NCI-H128 (cell line): ENCODE results near the gene GDF11.
"Not testable (repeated sequence)": the region's sequence is repeated elsewhere in the genome, so short reads cannot be mapped to it uniquely, and the experiment has no call there.

Experiments
- DNase-seq: peaks from one replicate; lab custom pipeline; 2025; ENCODE audit not compliant: unreplicated experiment; lab: John Stamatoyannopoulos, UW

Gene GDF11

DNA sequence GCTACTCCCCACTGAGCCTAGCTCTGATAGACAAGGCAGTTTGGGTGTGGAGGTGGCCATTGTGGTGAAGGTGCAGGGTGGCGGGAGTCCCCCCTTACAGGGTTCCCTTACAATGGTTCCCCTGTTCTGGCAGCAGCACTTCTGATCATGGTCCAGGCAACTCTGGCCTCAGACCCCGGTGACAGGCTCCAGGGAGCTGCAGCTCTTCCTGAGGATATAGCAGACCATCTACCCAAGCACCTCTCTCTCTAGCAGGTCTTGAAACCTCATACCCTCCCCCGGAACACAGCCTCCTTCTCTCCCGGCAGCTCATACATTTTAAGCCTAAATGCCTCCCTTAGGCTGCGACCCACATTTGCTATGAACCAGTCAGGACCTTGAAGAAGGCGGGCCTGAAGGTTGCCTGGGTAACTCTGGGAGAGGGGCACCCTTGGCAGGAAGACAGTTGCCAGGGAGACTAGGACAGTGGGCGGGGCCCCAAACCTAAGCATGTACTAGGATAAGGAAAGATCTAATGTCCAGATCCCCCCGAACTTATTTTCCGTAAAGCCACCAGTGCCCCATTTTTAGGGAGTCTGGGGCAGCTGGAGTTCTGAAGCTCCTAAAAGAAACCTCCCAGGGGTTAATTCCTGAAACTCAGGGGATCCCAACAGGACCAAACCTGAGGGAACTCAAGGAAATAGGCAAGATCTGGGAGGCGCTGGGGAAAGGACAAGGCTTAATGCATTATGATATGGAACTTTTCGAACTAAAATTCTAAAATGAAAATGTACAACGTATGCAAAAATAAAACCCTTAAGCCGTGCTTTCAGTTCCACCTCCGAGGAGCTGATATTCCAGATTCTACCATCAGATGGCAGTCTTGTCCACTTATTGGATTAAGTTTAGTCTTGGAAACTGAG, 4.5 kb upstream of the GDF11 start:
- peak; percentile 86 for DNase-seq

DNA sequence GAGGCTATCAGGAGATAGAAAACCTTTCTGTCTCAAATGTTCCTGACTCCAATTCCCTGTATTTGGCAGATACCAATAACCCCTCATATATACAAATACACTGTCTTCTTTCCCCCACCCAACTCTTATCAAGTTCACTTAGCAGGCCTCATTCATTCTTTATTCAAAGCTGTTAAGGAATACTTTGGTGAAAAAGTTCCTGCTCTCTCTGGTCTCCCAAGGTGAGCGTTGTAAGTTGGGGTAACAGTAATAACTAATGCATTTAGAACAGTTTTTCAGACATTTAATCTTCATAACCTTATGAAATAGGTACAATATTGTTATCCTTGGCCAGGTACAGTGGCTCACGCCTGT, 3.9 kb upstream of the GDF11 start:
- DNase-seq: no peak

DNA sequence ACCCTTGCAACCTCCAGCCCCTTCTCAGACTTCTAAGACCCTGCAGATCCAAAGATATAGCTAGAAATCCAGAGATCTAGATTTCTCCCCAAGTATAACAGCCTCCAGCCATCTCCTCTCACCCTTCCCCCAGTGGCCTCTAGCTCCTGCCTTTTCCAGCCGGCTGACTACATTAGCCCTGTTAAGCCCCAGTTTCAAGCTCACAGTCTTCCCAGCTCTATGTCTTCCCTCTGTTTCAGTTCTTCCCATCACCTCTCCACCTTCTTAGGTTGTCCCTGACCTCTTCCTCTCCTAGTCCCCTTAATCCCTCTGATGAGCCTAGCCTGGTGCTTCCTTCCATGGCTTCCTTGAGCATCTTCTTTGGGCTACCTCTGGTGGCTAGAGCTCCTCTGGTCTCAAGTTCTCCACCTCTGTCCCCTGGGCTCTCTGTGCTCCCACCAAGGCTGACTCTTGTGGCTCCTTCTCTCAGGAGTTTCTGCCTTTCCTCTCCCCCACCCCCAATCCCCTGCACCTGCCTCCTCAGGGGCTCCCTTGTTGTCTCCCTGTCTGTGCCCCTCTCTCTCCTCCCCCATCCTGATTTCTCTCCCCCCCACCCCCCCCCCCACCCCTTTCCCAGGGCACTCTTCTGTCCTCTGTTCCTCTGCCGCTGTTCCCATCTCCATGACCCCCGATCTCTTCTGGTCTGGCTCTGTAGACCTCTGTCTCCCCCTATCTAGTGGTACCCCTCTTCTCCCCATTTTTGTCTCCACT, 816 bp upstream of the GDF11 start:
- no peak for DNase-seq

DNA sequence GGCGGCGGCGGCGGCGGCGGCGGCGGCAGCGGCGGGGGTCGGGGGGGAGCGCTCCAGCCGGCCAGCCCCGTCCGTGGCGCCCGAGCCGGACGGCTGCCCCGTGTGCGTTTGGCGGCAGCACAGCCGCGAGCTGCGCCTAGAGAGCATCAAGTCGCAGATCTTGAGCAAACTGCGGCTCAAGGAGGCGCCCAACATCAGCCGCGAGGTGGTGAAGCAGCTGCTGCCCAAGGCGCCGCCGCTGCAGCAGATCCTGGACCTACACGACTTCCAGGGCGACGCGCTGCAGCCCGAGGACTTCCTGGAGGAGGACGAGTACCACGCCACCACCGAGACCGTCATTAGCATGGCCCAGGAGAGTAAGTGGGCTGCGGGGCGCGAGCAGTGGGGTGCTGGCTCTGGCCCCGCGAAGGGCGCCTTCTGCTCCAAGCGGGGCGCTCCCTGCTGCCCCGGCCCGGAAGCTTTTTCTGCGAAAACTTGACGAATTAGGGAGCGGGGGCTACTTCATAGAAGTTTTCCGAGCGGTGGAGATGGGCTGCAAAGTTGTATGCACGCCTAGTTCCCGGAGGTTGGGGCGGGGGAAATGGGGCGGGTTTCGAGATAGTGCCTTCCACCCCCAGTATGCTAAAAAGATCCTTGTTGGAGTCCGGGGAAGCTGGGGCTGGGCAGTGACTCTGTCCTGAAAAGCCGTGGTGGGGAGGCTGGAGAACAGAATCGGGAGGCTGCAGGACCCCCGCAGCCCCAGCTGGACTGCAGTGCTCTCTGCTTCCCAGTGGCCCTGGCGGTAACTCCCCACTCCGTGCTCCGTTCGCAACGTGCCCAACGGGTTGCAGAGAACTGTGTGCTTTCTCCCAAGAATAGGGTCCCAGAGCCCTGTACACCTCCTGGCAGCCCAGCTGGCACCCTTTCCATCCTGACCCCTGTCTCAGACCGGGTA, 751 bp downstream of the GDF11 start:
- DNase-seq: no peak

- no peak for DNase-seq
Measured at GRCh38 chr12:55744340-55745030, 1.6 kb downstream of the GDF11 start.

- DNase-seq: peak; percentile 66
Measured at GRCh38 chr12:55745361-55746173, 2.6 kb downstream of the GDF11 start.

GRCh38 chr12:55746174-55746912, 3.4 kb downstream of the GDF11 start:
- DNase-seq: no peak

- DNase-seq: no peak
Measured at GRCh38 chr12:55746913-55747231, 4.0 kb downstream of the GDF11 start.

DNA sequence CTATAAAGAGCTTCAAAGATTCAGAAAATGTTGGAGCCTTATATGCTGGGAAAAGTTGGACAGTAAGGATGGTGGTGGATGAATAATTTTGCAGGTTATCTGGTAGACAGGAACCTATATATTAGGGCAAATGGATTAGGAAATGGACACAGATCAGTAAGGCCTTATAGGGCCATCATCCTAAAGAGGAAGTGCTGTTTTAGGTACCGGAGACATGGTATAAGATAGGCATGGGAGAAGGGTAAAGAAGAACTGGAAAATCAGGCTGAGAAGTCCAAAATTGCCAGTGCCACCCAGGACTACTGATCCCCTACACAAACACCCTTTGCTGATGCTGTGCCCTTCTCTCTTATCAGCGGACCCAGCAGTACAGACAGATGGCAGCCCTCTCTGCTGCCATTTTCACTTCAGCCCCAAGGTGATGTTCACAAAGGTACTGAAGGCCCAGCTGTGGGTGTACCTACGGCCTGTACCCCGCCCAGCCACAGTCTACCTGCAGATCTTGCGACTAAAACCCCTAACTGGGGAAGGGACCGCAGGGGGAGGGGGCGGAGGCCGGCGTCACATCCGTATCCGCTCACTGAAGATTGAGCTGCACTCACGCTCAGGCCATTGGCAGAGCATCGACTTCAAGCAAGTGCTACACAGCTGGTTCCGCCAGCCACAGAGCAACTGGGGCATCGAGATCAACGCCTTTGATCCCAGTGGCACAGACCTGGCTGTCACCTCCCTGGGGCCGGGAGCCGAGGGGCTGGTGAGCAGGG, 5.5 kb downstream of the GDF11 start:
- DNase-seq: no peak

DNA sequence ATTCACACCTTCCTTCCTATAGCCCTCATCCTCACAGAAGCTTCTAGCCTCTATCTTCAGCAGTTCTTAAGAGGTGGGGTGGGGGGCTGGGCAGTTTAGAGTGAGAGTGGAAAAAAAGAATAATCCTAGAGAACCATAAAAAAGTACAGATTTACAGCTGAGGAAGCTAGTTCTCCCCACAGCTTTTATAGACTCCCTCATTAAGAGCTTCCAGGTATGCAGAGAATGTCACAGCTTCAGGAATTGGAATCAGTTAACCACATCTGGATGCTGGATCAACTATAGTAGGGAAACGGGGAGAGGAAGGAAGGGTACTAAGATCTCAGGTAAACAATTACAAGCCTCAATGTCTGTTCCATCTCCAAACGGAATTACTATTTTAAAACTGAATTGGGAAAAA, 12.3 kb downstream of the GDF11 start:
- DNase-seq: no peak

DNA sequence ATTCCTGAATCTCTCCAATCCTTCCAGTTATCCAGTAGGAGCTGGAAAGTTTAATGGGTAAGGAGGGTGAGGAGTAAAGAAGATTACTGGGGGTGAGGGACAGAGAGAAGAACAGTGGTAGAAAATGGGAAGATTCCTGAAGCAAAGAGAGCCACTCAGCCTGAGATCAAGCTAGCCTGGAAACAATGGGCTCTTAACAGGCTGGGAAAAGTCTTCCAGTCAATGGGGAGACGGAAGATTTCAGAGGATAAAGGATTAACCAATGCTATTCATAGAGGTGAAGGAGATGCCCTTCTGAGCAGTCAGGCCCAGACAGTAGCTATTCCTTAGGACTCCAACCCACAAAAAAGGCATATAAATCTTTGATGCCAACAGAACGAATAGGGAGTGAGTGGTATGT, 14.8 kb downstream of the GDF11 start:
- no peak for DNase-seq

DNA sequence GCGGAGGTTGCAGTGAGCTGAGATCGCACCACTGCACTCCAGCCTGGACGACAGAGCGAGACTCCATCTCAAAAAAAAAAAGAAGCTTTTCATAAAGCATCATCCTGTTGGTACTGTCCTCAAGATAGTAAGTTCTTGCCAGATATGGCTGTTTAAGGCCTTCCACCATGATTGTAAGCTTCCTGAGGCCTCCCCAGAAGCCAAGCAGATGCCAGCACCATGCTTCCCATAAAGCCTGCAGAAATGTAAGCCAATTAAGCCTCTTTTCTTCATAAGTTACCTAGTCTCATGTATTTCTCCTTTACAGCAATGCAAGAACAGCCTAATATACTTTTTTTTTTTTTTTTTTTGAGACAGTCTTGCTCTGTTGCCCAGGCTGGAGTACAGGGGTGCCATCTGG, 15.7 kb downstream of the GDF11 start:
- not testable (repeated sequence) for DNase-seq

- no peak for DNase-seq
Measured at GRCh38 chr12:55760663-55761062, 17.7 kb downstream of the GDF11 start.

GRCh38 chr12:55762646-55763045, 19.7 kb downstream of the GDF11 start:
- no peak for DNase-seq

DNA sequence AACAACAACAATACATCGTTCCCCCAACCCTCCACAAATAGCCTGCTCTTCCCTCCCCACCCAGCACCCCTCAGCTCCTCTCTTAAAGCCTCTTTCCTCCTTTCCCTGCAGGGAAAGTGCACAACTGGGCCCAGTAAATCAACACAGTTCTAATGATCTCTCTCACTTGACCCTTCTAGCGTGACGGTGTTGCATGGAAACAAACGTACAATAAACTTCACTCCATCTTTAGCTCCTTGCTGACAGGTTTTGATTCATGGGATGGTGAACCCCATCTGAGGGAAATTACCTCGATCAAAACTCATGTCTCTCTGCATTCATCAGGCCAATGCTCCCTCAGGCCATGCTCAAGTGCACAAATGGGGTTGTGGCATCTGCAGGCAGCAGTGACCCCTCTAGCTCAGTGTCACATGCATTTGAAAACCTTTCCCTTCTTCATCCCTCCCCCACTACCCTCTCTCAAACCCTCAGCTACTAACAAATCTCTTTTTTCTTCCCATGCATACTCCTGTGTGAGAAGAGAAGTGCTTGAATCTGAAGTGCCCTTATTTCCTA, 22.9 kb downstream of the GDF11 start:
- DNase-seq: peak; percentile 37

GRCh38 chr12:55767156-55767555, 24.2 kb downstream of the GDF11 start:
- DNase-seq: no peak

DNA sequence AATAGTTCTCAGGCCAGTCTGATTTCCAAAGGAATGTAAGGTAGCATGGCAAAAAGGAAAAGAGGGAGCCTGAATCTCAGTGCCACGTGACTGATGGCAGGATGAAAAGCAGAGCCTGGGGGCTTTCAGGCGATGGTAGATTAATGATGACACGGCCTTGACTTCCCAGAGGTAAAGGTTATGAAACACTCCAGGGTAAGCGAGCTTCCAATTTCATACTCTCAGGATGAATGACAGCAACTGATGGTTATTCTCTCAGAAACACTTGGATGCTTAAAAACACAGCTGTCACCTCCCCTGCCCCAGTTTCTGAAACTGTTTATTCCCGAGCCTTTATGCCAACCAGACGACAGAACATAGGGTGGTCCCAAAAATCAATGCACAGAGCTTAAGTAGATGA, 28.8 kb downstream of the GDF11 start:
- DNase-seq: no peak

- DNase-seq: no peak
Measured at GRCh38 chr12:55777856-55778255, 34.9 kb downstream of the GDF11 start.
